MCF 10A (cell line): ENCODE measurements around the gene ZNF280A. TPM values are rescaled to one million over a fixed set of nuclear protein-coding genes. Genes with fewer than 3 reads are reported as not detected.

Experiments used
- BruUV-seq: library from RNA; stranded (reverse); fragments of 400-500 nt; replicated peaks from 2 replicates; lab custom pipeline; 2021; lab: Mats Ljungman, UMichigan
- CTCF ChIA-PET: fragments of 300-600 bp; sonication (Branson Sonifier 250); formaldehyde crosslinking; extraction: SDS; loops from one replicate; lab custom pipeline; 2021; ENCODE audit warnings: antibody characterized with exemption, inconsistent platforms; lab: Yijun Ruan, JAX
- POLR2A ChIA-PET: fragments of 300-600, 350-650 bp; sonication (Branson Sonifier 250); formaldehyde crosslinking; extraction: SDS; loops from one replicate; lab custom pipeline; 2020; ENCODE audit warnings: antibody characterized with exemption, inconsistent platforms; lab: Yijun Ruan, JAX
- DNase-seq: peaks from one replicate; pipeline ENCODE4 v3.0.0-alpha.2; 2018; ENCODE audit not compliant: unreplicated experiment
- H3K27ac Mint-ChIP-seq: one replicate; pipeline ENCODE4 v1.8.0; 2022; ENCODE audit warnings: mild to moderate bottlenecking, low read depth, mixed read lengths; ENCODE audit not compliant: unreplicated experiment
- H3K27me3 Mint-ChIP-seq: one replicate; pipeline ENCODE4 v1.8.0; 2022; ENCODE audit warnings: mixed read lengths; ENCODE audit not compliant: insufficient read depth, unreplicated experiment
- H3K36me3 Mint-ChIP-seq: one replicate; pipeline ENCODE4 v1.8.0; 2022; ENCODE audit warnings: mild to moderate bottlenecking, moderate library complexity, mixed read lengths; ENCODE audit not compliant: insufficient read depth, unreplicated experiment
- H3K4me1 Mint-ChIP-seq: one replicate; pipeline ENCODE4 v1.8.0; 2022; ENCODE audit warnings: mixed read lengths; ENCODE audit not compliant: insufficient read depth, unreplicated experiment
- H3K4me3 Mint-ChIP-seq: one replicate; pipeline ENCODE4 v1.8.0; 2022; ENCODE audit warnings: mild to moderate bottlenecking, moderate library complexity, mixed read lengths; ENCODE audit not compliant: unreplicated experiment
- H3K9me3 Mint-ChIP-seq: one replicate; pipeline ENCODE4 v1.8.0; 2022; ENCODE audit warnings: mixed read lengths; ENCODE audit not compliant: unreplicated experiment
- intact Hi-C: fragments of 100-400 bp; cut with micrococcal nuclease; formaldehyde crosslinking; loops from 2 replicates; pipeline ENCODE4 v1.14.1; 2022
- total RNA-seq: library from RNA; stranded (reverse); gene quantifications from 2 replicates; pipeline ENCODE4 v1.2.3, GENCODE V29; 2022
- TF ChIP-seq, protein P1 (sequence below): fragments of 200-600 bp; IDR thresholded peaks from one replicate; pipeline ENCODE4 v1.8.0; 2022; ENCODE audit warnings: antibody characterized with exemption, mild to moderate bottlenecking; ENCODE audit not compliant: unreplicated experiment

Gene ZNF280A
- total RNA-seq, 1 experiment from 2014 or later = not detected

DNA sequence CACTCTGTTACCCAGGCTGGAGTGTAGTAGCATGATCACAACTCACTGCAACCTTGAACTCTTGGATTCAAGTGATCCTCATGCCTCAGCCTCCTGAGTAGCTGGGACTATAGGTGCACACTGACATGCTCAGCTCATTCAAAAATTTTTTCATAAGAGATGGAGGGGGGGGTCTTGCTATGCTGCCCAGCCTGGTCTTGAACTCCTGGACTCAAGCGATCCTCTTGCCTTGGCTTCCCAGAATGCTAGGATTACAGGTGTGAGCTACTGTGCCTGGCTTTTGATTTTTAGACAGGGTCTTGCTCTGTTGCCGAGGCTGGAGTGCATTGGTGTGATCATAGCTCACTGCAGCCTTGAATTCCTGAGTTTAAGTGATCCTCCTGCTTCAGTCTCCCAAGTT is 25.0 kb upstream of the ZNF280A start:
- Mint-ChIP-seq H3K4me1 (no peaks in the 10 kb centered on the region), H3K36me3 (no peaks in the 10 kb centered on the region), H3K27me3 (peaks cover 29% of the 10 kb centered on the region), H3K9me3 (no peaks in the 10 kb centered on the region), H3K4me3 (no peak overlapping the region), H3K27ac (no peak overlapping the region)
- no peak for DNase-seq
- TF ChIP-seq, protein P1, sequence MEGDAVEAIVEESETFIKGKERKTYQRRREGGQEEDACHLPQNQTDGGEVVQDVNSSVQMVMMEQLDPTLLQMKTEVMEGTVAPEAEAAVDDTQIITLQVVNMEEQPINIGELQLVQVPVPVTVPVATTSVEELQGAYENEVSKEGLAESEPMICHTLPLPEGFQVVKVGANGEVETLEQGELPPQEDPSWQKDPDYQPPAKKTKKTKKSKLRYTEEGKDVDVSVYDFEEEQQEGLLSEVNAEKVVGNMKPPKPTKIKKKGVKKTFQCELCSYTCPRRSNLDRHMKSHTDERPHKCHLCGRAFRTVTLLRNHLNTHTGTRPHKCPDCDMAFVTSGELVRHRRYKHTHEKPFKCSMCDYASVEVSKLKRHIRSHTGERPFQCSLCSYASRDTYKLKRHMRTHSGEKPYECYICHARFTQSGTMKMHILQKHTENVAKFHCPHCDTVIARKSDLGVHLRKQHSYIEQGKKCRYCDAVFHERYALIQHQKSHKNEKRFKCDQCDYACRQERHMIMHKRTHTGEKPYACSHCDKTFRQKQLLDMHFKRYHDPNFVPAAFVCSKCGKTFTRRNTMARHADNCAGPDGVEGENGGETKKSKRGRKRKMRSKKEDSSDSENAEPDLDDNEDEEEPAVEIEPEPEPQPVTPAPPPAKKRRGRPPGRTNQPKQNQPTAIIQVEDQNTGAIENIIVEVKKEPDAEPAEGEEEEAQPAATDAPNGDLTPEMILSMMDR = no peak
- POLR2A ChIA-PET = no interaction called here
- BruUV-seq = no TSS peak
- CTCF ChIA-PET = interaction anchor here (0.6 to 0.8 kb wide), 6 partner anchors 28 to 303 kb away, joined by 3 to 5 read pairs (median 3); no protein-coding TSS in a partner anchor
- intact Hi-C loops = no loop called here

DNA sequence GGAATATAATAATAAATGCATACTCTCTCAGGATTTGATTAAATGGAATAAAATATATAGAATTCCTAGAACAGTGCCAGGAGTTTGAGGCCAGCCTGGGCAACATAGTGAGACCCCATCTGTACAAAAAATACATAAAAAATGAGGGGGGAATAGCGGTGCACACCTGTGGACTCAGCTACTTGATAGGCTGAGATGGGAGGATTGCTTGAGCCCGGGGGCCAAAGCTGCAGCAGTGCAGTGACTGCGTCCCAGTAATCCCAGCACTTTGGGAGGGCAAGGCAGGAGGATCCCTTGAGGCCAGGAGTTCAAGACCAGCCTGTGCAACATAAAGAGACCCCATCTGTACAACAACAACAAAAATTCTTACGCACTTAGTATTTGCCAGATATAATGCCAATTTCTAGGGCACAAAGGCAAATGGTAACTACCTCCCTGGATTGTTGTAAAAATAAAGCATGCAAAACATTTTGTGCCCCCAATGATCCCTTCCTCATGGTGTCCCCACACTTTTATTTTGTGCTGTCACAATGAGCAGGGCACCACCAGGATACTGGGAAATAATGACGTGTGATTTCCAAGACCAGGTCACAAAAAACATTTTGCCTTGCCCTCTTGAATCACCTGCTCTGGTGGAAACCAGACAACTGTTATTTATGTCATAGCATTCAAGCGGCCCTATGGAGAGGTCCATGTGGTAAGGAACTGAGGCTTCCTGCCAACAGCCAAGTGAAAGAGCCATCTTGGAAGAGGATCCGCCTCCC is 18.3 kb upstream of the ZNF280A start:
- peaks cover 11% of the 10 kb centered on the region for H3K27me3 Mint-ChIP-seq
- intact Hi-C loops = no loop called here

DNA sequence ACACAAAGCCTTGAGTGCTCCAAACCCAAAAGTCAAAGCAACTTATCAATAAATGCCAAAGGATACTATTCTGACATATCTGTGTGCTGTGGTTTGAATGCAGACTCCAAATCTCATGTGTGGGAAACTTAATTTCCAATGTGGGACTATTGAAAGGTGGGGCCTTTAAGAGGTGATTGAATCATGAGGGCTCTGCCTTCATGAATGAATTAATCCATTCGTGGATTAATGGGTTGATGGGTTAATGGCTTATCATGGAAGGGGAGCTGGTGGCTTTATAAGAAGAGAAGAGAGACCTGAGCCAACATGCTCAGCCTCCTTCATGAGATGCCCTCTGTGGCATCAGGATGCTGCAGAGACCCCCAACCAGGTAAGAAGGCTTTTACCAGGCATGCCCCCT is 16.8 kb upstream of the ZNF280A start:
- H3K27ac Mint-ChIP-seq = no peak overlapping the region
- no TSS peak for BruUV-seq
- no peak overlapping the region for H3K4me3 Mint-ChIP-seq
- no peaks in the 10 kb centered on the region for H3K4me1 Mint-ChIP-seq
- POLR2A ChIA-PET = no interaction called here
- TF ChIP-seq, protein P1 = no peak
- intact Hi-C loops = no loop called here
- H3K9me3 Mint-ChIP-seq = no peaks in the 10 kb centered on the region
- peaks cover 11% of the 10 kb centered on the region for H3K27me3 Mint-ChIP-seq
- H3K36me3 Mint-ChIP-seq = no peaks in the 10 kb centered on the region
- CTCF ChIA-PET = no interaction called here
- no peak for DNase-seq

More for the DNA sequence above, 18.3 kb upstream of the ZNF280A start:
- BruUV-seq = no TSS peak
- TF ChIP-seq, protein P1 = no peak
- no peaks in the 10 kb centered on the region for H3K4me1 Mint-ChIP-seq
- H3K27ac Mint-ChIP-seq = no peak overlapping the region
- CTCF ChIA-PET = interaction anchor here (1.1 kb wide), 1 partner anchor 231 kb away, joined by 4 read pairs; no protein-coding TSS in a partner anchor
- no peaks in the 10 kb centered on the region for H3K9me3 Mint-ChIP-seq
- H3K4me3 Mint-ChIP-seq = no peak overlapping the region
- DNase-seq = no peak
- no peaks in the 10 kb centered on the region for H3K36me3 Mint-ChIP-seq
- POLR2A ChIA-PET = no interaction called here

DNA sequence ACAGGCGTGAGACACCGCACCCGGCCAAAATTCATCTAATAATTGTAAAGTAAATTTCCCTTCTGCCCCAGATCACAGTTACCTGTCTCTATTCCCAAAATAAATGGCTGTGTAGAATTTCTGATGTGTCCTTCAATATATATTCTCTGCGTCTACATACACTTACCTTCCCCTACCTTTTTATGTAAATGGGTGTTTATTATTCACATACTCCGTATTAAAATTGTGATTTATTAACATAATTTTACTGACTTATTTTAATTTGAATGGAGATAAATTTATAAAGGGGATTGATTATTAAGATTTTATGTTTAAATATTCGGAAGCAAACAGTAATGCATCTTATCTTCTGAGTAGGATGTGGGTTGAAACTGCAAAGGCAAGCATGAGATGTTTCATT is 16.4 kb upstream of the ZNF280A start:
- no TSS peak for BruUV-seq
- peaks cover 11% of the 10 kb centered on the region for H3K27me3 Mint-ChIP-seq
- DNase-seq = no peak
- POLR2A ChIA-PET = no interaction called here
- no peaks in the 10 kb centered on the region for H3K9me3 Mint-ChIP-seq
- H3K4me1 Mint-ChIP-seq = no peaks in the 10 kb centered on the region
- no peak overlapping the region for H3K4me3 Mint-ChIP-seq
- intact Hi-C loops = no loop called here
- H3K27ac Mint-ChIP-seq = no peak overlapping the region
- H3K36me3 Mint-ChIP-seq = no peaks in the 10 kb centered on the region
- TF ChIP-seq, protein P1 = no peak
- CTCF ChIA-PET = no interaction called here
